GM13976 (cell line): Measurements from ENCODE around the gene AHRR.

ENCODE experiments used
- DNase-seq: peaks from one replicate; pipeline ENCODE4 v3.0.0; 2012; ENCODE audit warnings: low spot score
- CTCF ChIP-seq: IDR thresholded peaks from 2 replicates; pipeline ENCODE4 v1.5.1; 2012; ENCODE audit warnings: borderline replicate concordance, mild to moderate bottlenecking; ENCODE audit not compliant: insufficient read depth; ENCODE audit errors: extremely low read depth, missing control alignments, control extremely low read depth
- in situ Hi-C: fragments of 300-500 bp; cut with MboI; formaldehyde crosslinking; loops from one replicate; pipeline ENCODE4 v1.12.0; 2022; ENCODE audit warnings: low sequenced_read_pairs, mixed read lengths, inconsistent platforms; ENCODE audit not compliant: unreplicated experiment

AHRR gene

GRCh38 chr5:315488-316209 is 5.9 kb upstream of the AHRR start:
- in situ Hi-C loops, result loop anchor here (10.0 kb wide), 1 partner anchor 119 kb away; no protein-coding TSS in a partner anchor
- DNase-seq, result peak; percentile 24
- TF ChIP-seq CTCF, result no peak

- DNase-seq, result peak; percentile 78
- TF ChIP-seq CTCF, result no peak
- in situ Hi-C loops, result loop anchor here (10.0 kb wide), 1 partner anchor 118 kb away; no protein-coding TSS in a partner anchor
Measured at GRCh38 chr5:316210-317085, 5.1 kb upstream of the AHRR start.

- peak; percentile 98 for TF ChIP-seq CTCF
- in situ Hi-C loops, result loop anchor here (10.0 kb wide), 1 partner anchor 118 kb away; no protein-coding TSS in a partner anchor
- DNase-seq, result peak; percentile 94
Measured at GRCh38 chr5:317086-317811, 4.3 kb upstream of the AHRR start.

GRCh38 chr5:318341-318897 is 3.1 kb upstream of the AHRR start:
- in situ Hi-C loops, result loop anchor here (10.0 kb wide), 1 partner anchor 116 kb away; no protein-coding TSS in a partner anchor
- peak; percentile 44 for TF ChIP-seq CTCF
- peak; percentile 41 for DNase-seq

- TF ChIP-seq CTCF, result no peak
- DNase-seq, result peak; percentile 26
- in situ Hi-C loops, result loop anchor here (10.0 kb wide), 1 partner anchor 116 kb away; no protein-coding TSS in a partner anchor
Measured at GRCh38 chr5:318931-319601, 2.4 kb upstream of the AHRR start.
